ENCODE measurements around the gene FAM32A. TPM values are rescaled to one million over a fixed set of nuclear protein-coding genes. Genes with fewer than 3 reads are reported as not detected.

Gene FAM32A
- total RNA-seq, 1 donor from 2014 or later: 84.4 TPM

DNA sequence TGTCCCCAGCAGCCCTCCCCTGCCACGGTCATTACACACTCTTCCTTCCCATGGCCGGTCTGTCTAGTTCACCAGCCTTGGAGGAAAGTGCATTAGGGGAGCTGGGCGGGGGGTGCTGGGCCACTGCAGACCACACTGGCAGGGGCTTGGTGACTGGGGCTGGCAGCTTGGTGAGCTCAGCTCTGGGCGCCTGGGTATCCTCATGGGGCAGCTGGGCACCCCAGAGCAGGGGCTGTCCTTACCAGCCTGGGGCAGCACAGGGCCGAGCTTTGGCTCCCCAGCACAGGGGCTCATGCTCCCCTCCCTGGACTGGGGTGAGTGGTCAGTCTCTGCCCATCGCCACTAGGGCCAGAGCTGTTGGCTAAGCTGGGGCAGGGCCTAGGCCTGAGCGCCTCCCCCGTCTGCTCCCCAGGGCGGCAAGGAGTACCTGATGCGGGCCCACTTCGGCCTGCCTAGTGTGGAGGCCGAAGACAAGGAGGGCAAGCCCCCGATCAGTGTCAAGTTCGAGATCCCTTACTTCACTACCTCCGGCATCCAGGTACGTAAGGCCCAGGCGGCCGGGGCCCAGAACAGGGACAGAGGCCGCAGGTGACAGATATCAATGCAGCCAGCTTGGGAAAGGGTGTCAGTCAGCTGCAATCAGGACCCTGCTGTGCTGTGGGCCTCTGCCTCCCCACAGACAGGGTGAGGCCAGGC is 48.0 kb downstream of the FAM32A start:
- H3K9me3 Mint-ChIP-seq: peaks cover 4% of the 10 kb centered on the region
- H3K4me3 Mint-ChIP-seq: no peak overlapping the region
- no peak for DNase-seq (ENCODE audit: low read depth, low spot score)
- H3K27me3 Mint-ChIP-seq (ENCODE audit: low read depth): no peaks in the 10 kb centered on the region
- peak overlapping the region; percentile 92 for H3K27ac Mint-ChIP-seq (ENCODE audit: unreplicated experiment)
- peaks cover 18% of the 10 kb centered on the region for H3K36me3 Mint-ChIP-seq (ENCODE audit: low read depth)
- H3K4me1 Mint-ChIP-seq: no peaks in the 10 kb centered on the region
- TF ChIP-seq, protein P1, sequence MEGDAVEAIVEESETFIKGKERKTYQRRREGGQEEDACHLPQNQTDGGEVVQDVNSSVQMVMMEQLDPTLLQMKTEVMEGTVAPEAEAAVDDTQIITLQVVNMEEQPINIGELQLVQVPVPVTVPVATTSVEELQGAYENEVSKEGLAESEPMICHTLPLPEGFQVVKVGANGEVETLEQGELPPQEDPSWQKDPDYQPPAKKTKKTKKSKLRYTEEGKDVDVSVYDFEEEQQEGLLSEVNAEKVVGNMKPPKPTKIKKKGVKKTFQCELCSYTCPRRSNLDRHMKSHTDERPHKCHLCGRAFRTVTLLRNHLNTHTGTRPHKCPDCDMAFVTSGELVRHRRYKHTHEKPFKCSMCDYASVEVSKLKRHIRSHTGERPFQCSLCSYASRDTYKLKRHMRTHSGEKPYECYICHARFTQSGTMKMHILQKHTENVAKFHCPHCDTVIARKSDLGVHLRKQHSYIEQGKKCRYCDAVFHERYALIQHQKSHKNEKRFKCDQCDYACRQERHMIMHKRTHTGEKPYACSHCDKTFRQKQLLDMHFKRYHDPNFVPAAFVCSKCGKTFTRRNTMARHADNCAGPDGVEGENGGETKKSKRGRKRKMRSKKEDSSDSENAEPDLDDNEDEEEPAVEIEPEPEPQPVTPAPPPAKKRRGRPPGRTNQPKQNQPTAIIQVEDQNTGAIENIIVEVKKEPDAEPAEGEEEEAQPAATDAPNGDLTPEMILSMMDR (conservative IDR thresholded peaks at IDR 0.05): no peak

DNA sequence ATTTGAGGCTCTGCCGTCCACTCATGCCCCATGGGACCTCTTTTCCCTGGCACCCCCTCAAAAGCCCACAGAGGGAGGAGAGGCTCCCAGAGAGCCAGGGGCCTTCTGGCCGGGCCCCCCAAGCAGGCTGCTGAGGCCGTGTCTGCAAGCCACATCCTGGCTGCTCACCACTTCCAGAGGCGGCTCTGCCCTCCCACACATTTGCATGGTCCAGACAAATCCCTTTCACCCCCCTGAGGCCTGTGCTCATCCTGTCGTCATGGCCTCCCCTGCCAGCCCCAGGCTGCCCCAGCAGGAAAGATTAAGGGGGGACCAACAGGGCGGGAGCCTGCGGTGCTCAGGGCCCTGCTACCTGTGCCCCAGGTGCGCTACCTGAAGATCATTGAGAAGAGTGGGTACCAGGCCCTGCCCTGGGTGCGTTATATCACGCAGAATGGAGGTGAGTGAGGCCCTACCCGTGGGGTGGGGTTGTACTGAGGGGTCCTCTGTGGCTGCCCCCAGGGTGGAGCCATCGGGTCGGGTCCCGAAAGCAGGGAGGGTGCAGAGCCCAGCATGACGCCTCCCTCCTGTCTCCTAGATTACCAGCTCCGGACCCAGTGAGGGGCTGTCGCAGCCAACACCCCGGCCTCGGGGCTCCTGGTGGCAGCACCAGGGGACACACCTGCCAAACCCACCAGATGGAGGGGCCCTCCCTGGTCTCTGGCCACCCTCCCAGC is 48.8 kb downstream of the FAM32A start:
- no peaks in the 10 kb centered on the region for H3K4me1 Mint-ChIP-seq
- H3K27me3 Mint-ChIP-seq (ENCODE audit: low read depth): no peaks in the 10 kb centered on the region
- no peak overlapping the region for H3K27ac Mint-ChIP-seq (ENCODE audit: unreplicated experiment)
- DNase-seq (ENCODE audit: low read depth, low spot score): no peak
- TF ChIP-seq, protein P1 (conservative IDR thresholded peaks at IDR 0.05): no peak
- no peak overlapping the region for H3K4me3 Mint-ChIP-seq
- peaks cover 18% of the 10 kb centered on the region for H3K36me3 Mint-ChIP-seq (ENCODE audit: low read depth)
- peaks cover 4% of the 10 kb centered on the region for H3K9me3 Mint-ChIP-seq

GRCh38 chr19:16234552-16235445 is 49.6 kb downstream of the FAM32A start:
- Mint-ChIP-seq H3K4me1 (no peaks in the 10 kb centered on the region), H3K36me3 (ENCODE audit: low read depth) (peaks cover 14% of the 10 kb centered on the region), H3K4me3 (no peak overlapping the region), H3K27ac (ENCODE audit: unreplicated experiment) (peak overlapping the region; percentile 12), H3K27me3 (ENCODE audit: low read depth) (no peaks in the 10 kb centered on the region), H3K9me3 (peaks cover 4% of the 10 kb centered on the region)
- no peak for DNase-seq (ENCODE audit: low read depth, low spot score)
- TF ChIP-seq, protein P1 (conservative IDR thresholded peaks at IDR 0.05): no peak

DNA sequence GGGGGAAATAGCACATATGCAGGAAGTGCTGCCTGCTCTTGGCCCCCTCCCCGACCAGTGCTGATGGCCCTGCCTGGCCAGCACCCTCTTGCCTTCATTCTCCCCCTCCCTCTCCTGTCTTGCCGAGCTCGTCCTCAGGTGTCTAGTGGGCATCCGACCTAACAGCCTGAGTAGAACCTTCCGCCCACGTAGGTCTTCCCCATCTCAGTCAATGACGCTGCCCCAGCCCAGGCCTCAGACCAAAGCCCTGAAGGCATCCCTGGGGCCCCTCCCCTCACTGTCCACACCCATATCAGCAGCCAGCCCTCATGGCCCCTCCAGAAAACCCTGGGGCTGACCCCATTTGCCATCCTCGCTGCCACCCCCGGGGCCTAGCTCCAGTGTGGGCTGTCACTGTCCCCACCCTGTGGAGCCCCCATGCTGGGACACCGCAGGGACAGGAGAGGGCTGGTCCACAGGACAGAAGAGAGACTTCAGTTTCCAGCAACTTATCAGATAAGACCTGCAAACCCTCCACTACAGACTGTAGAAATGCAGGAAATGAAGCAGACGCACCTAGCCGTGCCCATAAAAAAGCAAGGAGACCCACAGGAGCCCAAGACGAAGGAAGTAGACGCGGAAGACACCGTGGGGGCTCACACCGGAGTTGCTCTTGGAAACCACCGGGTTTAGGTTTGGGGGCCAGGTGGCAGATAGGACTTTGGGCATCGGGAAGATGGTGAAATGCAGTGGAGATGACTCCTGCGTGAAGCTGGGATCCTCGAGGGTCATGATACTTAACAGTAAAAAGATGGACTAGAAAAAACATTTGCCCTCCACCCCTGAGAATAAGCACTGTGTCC is 50.8 kb downstream of the FAM32A start:
- no peak for DNase-seq (ENCODE audit: low read depth, low spot score)
- H3K36me3 Mint-ChIP-seq (ENCODE audit: low read depth): peaks cover 10% of the 10 kb centered on the region
- no peak overlapping the region for H3K27ac Mint-ChIP-seq (ENCODE audit: unreplicated experiment)
- peaks cover 4% of the 10 kb centered on the region for H3K9me3 Mint-ChIP-seq
- no peak overlapping the region for H3K4me3 Mint-ChIP-seq
- TF ChIP-seq, protein P1 (conservative IDR thresholded peaks at IDR 0.05): no peak
- H3K4me1 Mint-ChIP-seq: no peaks in the 10 kb centered on the region
- no peaks in the 10 kb centered on the region for H3K27me3 Mint-ChIP-seq (ENCODE audit: low read depth)

Other genes with a start within 250 kb of the FAM32A start
- gene OR10H4, start 236.4 kb upstream of the FAM32A start, total RNA-seq: not detected in 2 replicates
- gene TPM4, start 108.9 kb upstream of the FAM32A start, total RNA-seq: 357 and 373 TPM in 2 replicates
- gene RAB8A, start 73.5 kb upstream of the FAM32A start, total RNA-seq: 88.9 and 95.5 TPM in 2 replicates
- gene HSH2D, start 41.7 kb upstream of the FAM32A start, total RNA-seq: not detected in 2 replicates
- gene CIB3, start 11.9 kb upstream of the FAM32A start, total RNA-seq: not detected in 2 replicates
- gene AP1M1, start 12.5 kb downstream of the FAM32A start, total RNA-seq: 97.6 and 104 TPM in 2 replicates
- gene KLF2, start 139.4 kb downstream of the FAM32A start, total RNA-seq: 0.16 and 0.54 TPM in 2 replicates

Measured in neural crest cell (in vitro differentiated cells).